Tibial nerve (tissue), 4 donors: ENCODE data around the gene TRIOBP. TPM values are rescaled to one million over a fixed set of nuclear protein-coding genes. Genes with fewer than 3 reads are reported as not detected.

ENCODE experiments used
- DNase-seq, 2 donors: peaks; one replicate each; pipeline ENCODE4 v3.0.0-alpha.2; 2019; ENCODE audit warnings: low spot score in 2 of 2
- H3K27ac ChIP-seq, 4 donors: fragments of 200-600 bp; sonication (generic) in 3 of 4; one replicate each; pipeline ENCODE4 v1.5.1; 2017 to 2019; ENCODE audit warnings: mild to moderate bottlenecking in 1 of 4
- H3K27me3 ChIP-seq, 2 donors: fragments of 200-600 bp; sonication (generic) in 1 of 2; one replicate each; pipeline versions ENCODE4 v1.5.1 to v1.6.0; 2017 to 2019
- H3K36me3 ChIP-seq, 3 donors: fragments of 200-600 bp; sonication (generic); one replicate each; pipeline ENCODE4 v1.5.1; 2018 to 2019
- H3K4me1 ChIP-seq, 4 donors: fragments of 200-600 bp; sonication (generic) in 3 of 4; one replicate each; pipeline ENCODE4 v1.5.1; 2017 to 2019
- H3K4me3 ChIP-seq, 4 donors: fragments of 200-600 bp; sonication (generic) in 3 of 4; one replicate each; pipeline ENCODE4 v1.5.1; 2017 to 2019; ENCODE audit warnings: mild to moderate bottlenecking in 1 of 4, moderate library complexity in 1 of 4
- H3K9me3 ChIP-seq, 4 donors: fragments of 200-600 bp; sonication (generic) in 3 of 4; one replicate each; pipeline ENCODE4 v1.5.1; 2017 to 2019
- CTCF ChIP-seq, 5 experiments: fragments of 200-600 bp in 3 of 5; fragments of 450-650 bp in 2 of 5; sonication (generic) in 3 of 5; IDR thresholded peaks; one replicate each; pipeline ENCODE4 v1.5.1; 2016 to 2019; ENCODE audit warnings: antibody characterized with exemption in 5 of 5, mild to moderate bottlenecking in 3 of 5, moderate library complexity in 2 of 5
- EP300 ChIP-seq, 2 donors: sonication (generic); formaldehyde crosslinking; IDR thresholded peaks; one replicate each; pipeline ENCODE4 v1.6.1; 2017; ENCODE audit warnings: antibody characterized with exemption in 2 of 2, mild to moderate bottlenecking in 1 of 2
- POLR2A ChIP-seq, 2 donors: fragments of 450-650 bp; IDR thresholded peaks; one replicate each; pipeline ENCODE4 v1.6.1; 2017; ENCODE audit warnings: antibody characterized with exemption in 2 of 2, mild to moderate bottlenecking in 2 of 2, moderate library complexity in 2 of 2
- WGBS, 2 donors: methylation state at CpG; one replicate each; pipeline ENCODE4 v1.1.5; 2018; 5-methylcytosine and 5-hydroxymethylcytosine counted together
- small RNA-seq: library from RNA; depleted of rRNA; stranded (forward); fragments of <200 nt; gene quantifications from one replicate; pipeline ENCODE3, GENCODE V24; 2016
- total RNA-seq, 4 donors: library from RNA; depleted of rRNA; stranded (reverse); fragments of >200 nt; gene quantifications; one replicate each; pipeline ENCODE4 v1.1.0, GENCODE V29; 2016

Gene TRIOBP
- total RNA-seq, 4 donors from 2014 or later: 140 to 160 (median 151) TPM

- Histone ChIP-seq H3K9me3 (no peaks in the 10 kb centered on the region), H3K27me3 (peaks cover 0 to 58% of the 10 kb centered on the region in 2 donors), H3K4me1 (peaks cover 0 to 16% (median 6%) of the 10 kb centered on the region in 4 donors), H3K36me3 (peaks cover 0 to 4% (median 0%) of the 10 kb centered on the region in 3 donors), H3K4me3 (no peak within 1 kb of the TSS), H3K27ac (no peak within 1 kb of the TSS)
- TF ChIP-seq CTCF (IDR thresholded peaks at IDR 0.05) (no peak), POLR2A (IDR thresholded peaks at IDR 0.05) (no peak), EP300 (IDR thresholded peaks at IDR 0.05) (no peak)
- no peak for DNase-seq
- 51 to 75% methylated on average over 17 to 20 of the region's 21 CpGs for WGBS, 2 donors
Observed at GRCh38 chr22:37823134-37823985, 126.5 kb downstream of the TRIOBP start, which contains the start of gene GALR3. Gene GALR3, plus strand, starts transcription at chr22:37823382. Its CDS starts 25 bp downstream, at chr22:37823407.

- peaks cover 0 to 6% (median 0%) of the 10 kb centered on the region in 4 donors for H3K4me1 ChIP-seq
- H3K9me3 ChIP-seq: no peaks in the 10 kb centered on the region
- peak overlapping the region in 1 of 4 donors; percentile 33 for H3K4me3 ChIP-seq
- TF ChIP-seq EP300 (IDR thresholded peaks at IDR 0.05): no peak
- TF ChIP-seq CTCF (IDR thresholded peaks at IDR 0.05): no peak
- no peak for TF ChIP-seq POLR2A (IDR thresholded peaks at IDR 0.05)
- WGBS, 2 donors: 0 to 20% methylated on average over 25 to 54 of the region's 135 CpGs
- H3K27me3 ChIP-seq: peaks cover 0 to 47% of the 10 kb centered on the region in 2 donors
- no peak overlapping the region for H3K27ac ChIP-seq
- DNase-seq: no peak
- H3K36me3 ChIP-seq: peaks cover 0 to 20% (median 0%) of the 10 kb centered on the region in 3 donors
Observed at GRCh38 chr22:37824674-37825641, 128.1 kb downstream of the TRIOBP start.

Small RNAs within 50 kb of the gene (small RNA-seq; reads per million reads assigned to genes)
- not detected for gene RN7SL385P

Other genes starting within 250 kb of the TRIOBP start
- gene MFNG, start 210.7 kb upstream of the TRIOBP start, total RNA-seq: 10 to 100 TPM; 11.7 to 24.9 (median 19.4) TPM
- gene CARD10, start 177.6 kb upstream of the TRIOBP start, total RNA-seq: 10 to 100 TPM; 12.5 to 21.6 (median 17.0) TPM
- 10 to 100 TPM; 28.4 to 53.4 (median 33.4) TPM for gene CDC42EP1, start 136.6 kb upstream of the TRIOBP start, total RNA-seq
- not detected for gene LGALS2, start 117.0 kb upstream of the TRIOBP start, total RNA-seq
- 10 to 100 TPM; 66.3 to 99.0 (median 77.2) TPM for gene GGA1, start 88.2 kb upstream of the TRIOBP start, total RNA-seq
- gene SH3BP1, start 57.4 kb upstream of the TRIOBP start, total RNA-seq: 10 to 100 TPM in 2 of 4 donors, 1 to 10 TPM in 2; 7.5 to 19.8 (median 13.9) TPM
- gene PDXP, start 38.3 kb upstream of the TRIOBP start, total RNA-seq: 10 to 100 TPM; 14.7 to 19.7 (median 16.2) TPM
- 1,000 to 10,000 TPM; 1,362 to 3,592 (median 2,463) TPM for gene LGALS1, start 21.4 kb upstream of the TRIOBP start, total RNA-seq
- gene NOL12, start 10.7 kb upstream of the TRIOBP start, total RNA-seq: 10 to 100 TPM; 24.1 to 39.5 (median 31.2) TPM
- gene GCAT, start 110.9 kb downstream of the TRIOBP start, total RNA-seq: 10 to 100 TPM; 10.3 to 39.8 (median 21.5) TPM
- gene GALR3, start 126.3 kb downstream of the TRIOBP start, total RNA-seq: not detected
- 10 to 100 TPM; 51.6 to 76.1 (median 58.8) TPM for gene ANKRD54, start 147.3 kb downstream of the TRIOBP start, total RNA-seq
- gene EIF3L, start 152.4 kb downstream of the TRIOBP start, total RNA-seq: 100 to 1,000 TPM; 271 to 291 (median 274) TPM
- 10 to 100 TPM; 10.7 to 34.5 (median 20.4) TPM for gene MICALL1, start 209.2 kb downstream of the TRIOBP start, total RNA-seq